ENCODE measurements around the gene CHST9. TPM values are rescaled to one million over a fixed set of nuclear protein-coding genes. Genes with fewer than 3 reads are reported as not detected.

Gene CHST9, protein sequence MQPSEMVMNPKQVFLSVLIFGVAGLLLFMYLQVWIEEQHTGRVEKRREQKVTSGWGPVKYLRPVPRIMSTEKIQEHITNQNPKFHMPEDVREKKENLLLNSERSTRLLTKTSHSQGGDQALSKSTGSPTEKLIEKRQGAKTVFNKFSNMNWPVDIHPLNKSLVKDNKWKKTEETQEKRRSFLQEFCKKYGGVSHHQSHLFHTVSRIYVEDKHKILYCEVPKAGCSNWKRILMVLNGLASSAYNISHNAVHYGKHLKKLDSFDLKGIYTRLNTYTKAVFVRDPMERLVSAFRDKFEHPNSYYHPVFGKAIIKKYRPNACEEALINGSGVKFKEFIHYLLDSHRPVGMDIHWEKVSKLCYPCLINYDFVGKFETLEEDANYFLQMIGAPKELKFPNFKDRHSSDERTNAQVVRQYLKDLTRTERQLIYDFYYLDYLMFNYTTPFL
- not detected in 2 replicates for total RNA-seq

DNA sequence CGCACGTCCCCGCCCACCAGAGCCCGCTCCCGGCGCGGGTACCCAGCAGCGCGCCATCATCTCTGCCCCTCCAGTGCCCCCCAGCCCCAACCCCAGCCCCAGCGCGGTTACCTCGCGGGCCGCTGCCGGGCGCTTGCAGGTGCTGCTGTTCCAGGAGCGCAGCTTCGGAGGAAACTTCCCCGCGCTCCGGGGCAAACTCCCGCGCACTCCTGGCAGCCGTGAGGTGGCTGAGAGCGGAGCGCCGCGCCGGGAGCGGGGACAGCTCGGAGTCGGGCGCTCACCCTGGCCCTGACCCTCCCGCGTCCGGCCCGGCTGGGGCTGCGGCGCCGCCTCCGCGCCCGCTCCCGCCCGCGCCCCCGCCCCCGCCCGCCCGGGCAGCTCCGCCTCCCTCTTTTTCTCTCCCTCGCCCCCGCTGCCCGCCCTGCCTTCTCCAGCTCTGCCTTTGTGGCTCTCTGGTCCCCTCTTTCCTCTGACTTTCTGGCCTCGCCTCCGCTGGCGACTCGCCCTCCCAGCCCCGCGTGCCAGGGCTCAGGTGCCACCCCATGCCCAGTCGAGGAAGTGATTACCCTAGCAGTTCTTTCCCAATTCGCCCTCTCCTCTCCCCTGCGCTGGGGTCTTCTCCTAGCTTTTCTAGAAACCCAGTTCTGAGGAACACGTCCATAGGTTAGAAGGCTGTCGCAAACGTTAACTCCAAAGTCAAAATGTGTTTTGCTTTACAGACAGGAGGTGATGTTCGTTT is at the start of gene CHST9:
Gene CHST9 (minus strand): TSS at position 284 of the 739 bp plus-strand sequence. CDS start 42,499 bp downstream, outside the sequence.

DNA sequence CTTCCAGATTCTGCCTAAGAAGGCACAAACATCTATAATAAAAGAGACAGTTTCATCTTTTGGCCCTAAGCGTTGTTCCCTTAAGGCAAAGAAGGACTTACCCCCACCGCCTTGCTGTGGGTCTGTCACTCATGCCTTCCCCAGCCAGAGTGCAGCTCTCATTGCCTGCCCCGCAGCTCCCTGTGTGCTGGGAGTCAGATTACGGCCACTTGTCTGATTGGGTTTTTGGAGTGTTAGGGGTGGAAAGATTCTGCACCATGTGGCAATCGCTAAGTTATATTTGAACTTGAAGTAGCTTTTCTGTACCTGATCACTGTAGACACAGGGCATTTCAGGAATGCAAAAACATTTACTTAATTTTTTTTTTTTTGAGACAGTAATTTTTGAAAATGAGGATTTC is 319.6 kb downstream of the CHST9 start, which contains the start of gene AQP4:
Gene AQP4 (minus strand): TSS at position 151 of the 400 bp plus-strand sequence. CDS start 18 bp downstream, at position 133.

